ENCODE results near the gene TRMT2B. TPM values are rescaled to one million over a fixed set of nuclear protein-coding genes. Genes with fewer than 3 reads are reported as not detected.
"Not testable (repeated sequence)": the region's sequence is repeated elsewhere in the genome, so short reads cannot be mapped to it uniquely, and the experiment has no call there.

TRMT2B gene
- total RNA-seq, 4 donors from 2014 or later = 12.5 to 23.7 (median 14.6) TPM

- WGBS, 2 donors = 42 to 53% methylated on average over 7 to 8 of the region's 8 CpGs
Measured at GRCh38 chrX:101079736-101080270, 27.9 kb upstream of the TRMT2B start.

DNA sequence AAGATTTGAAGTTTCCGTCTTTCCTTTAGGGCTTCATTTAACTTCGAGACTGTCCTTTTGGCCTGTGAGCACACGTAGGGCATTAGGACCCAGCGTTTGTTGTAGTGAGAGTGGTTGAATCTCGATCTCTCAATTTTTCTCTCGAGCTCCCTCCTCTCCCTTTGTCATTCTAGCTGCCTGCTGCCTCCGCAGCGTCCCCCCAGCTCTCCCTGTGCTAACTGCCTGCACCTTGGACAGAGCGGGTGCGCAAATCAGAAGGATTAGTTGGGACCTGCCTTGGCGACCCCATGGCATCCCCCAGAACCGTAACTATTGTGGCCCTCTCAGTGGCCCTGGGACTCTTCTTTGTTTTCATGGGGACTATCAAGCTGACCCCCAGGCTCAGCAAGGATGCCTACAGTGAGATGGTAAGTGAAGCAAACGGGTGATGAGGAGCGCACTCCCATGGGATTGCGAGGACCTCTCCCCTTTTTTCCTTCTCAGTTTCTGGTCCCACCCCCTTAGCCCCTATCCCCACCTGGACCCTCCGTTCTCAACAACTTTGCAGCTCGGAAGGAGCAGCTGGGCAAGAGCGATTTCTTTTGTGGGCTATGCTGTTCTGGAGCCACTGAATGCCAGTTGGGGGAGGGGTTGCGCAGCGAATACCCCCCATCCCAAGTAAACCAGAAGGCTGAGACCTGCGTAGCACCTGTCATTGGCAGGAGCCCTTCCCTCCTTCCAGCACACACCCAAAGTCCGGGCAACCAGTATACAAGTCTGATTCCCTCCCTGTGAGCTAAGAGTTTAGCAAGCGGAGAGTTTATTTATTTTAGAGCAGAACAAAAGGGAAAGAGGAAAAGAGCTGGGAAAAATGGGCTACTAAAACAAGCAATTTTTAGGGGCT, 27.0 kb upstream of the TRMT2B start, which contains the start of gene TMEM35A:
Gene TMEM35A (plus strand): TSS at position 164 of the 883 bp plus-strand sequence. CDS start 124 bp downstream, at position 288.
- no peak for DNase-seq (ENCODE audit: low spot score in 2 of 2)
- WGBS, 2 donors = 7 to 27% methylated on average over 18 to 23 of the region's 23 CpGs
- intact Hi-C loops (cut with DNase I; ENCODE audit: low total_unique reads) = no loop called here
- no peak within 1 kb of the TSS for H3K4me3 ChIP-seq (ENCODE audit: low read depth, poor library complexity, severe bottlenecking)
- TF ChIP-seq CTCF (IDR thresholded peaks at IDR 0.05) (no peak), POLR2A (IDR thresholded peaks at IDR 0.05) (no peak)

More at GRCh38 chrX:101079736-101080270, 27.9 kb upstream of the TRMT2B start:
- TF ChIP-seq CTCF (IDR thresholded peaks at IDR 0.05) = no peak
- TF ChIP-seq POLR2A (IDR thresholded peaks at IDR 0.05) = no peak
- intact Hi-C loops (cut with DNase I; ENCODE audit: low total_unique reads) = no loop called here
- no peak overlapping the region for H3K4me3 ChIP-seq (ENCODE audit: low read depth, poor library complexity, severe bottlenecking)
- DNase-seq (ENCODE audit: low spot score in 2 of 2) = no peak

- H3K4me3 ChIP-seq (ENCODE audit: low read depth, poor library complexity, severe bottlenecking) = no peak overlapping the region
- intact Hi-C loops (cut with DNase I; ENCODE audit: low total_unique reads) = no loop called here
- DNase-seq (ENCODE audit: low spot score in 2 of 2) = no peak
- TF ChIP-seq POLR2A (IDR thresholded peaks at IDR 0.05) (no peak), CTCF (IDR thresholded peaks at IDR 0.05) (no peak)
- 64% methylated on average over 3 of the region's 3 CpGs for WGBS, 2 donors
Measured at GRCh38 chrX:101071582-101071981, 19.7 kb upstream of the TRMT2B start.

DNA sequence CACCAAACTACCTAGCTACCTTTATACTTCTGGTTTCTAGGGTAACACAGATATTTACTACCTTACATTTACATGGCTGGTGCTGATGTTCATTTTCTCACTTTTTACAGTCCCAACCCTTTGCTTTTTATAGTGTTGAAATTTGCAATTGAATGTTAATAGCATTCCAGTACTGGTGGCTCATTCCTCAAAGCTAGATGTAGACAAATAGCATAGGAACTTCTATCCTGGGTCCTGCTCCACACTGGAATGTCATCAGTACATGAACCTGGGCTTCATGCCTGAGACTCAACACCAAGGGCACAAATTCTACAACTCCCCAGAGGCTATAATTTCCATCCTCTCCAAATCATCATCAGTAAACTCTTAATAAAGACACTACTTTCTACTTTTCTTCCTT, 10.3 kb upstream of the TRMT2B start:
- TF ChIP-seq CTCF (IDR thresholded peaks at IDR 0.05) (no peak), POLR2A (IDR thresholded peaks at IDR 0.05) (no peak)
- DNase-seq (ENCODE audit: low spot score in 2 of 2) = no peak
- intact Hi-C loops (cut with DNase I; ENCODE audit: low total_unique reads) = no loop called here
- H3K4me3 ChIP-seq (ENCODE audit: low read depth, poor library complexity, severe bottlenecking) = no peak overlapping the region

- no peak for DNase-seq (ENCODE audit: low spot score in 2 of 2)
- TF ChIP-seq CTCF (IDR thresholded peaks at IDR 0.05) (no peak), POLR2A (IDR thresholded peaks at IDR 0.05) (no peak)
- H3K4me3 ChIP-seq (ENCODE audit: low read depth, poor library complexity, severe bottlenecking) = no peak overlapping the region
- intact Hi-C loops (cut with DNase I; ENCODE audit: low total_unique reads) = no loop called here
- WGBS, 2 donors = 71 to 78% methylated on average over 3 of the region's 3 CpGs
Measured at GRCh38 chrX:101057093-101057714, 5.3 kb upstream of the TRMT2B start.

DNA sequence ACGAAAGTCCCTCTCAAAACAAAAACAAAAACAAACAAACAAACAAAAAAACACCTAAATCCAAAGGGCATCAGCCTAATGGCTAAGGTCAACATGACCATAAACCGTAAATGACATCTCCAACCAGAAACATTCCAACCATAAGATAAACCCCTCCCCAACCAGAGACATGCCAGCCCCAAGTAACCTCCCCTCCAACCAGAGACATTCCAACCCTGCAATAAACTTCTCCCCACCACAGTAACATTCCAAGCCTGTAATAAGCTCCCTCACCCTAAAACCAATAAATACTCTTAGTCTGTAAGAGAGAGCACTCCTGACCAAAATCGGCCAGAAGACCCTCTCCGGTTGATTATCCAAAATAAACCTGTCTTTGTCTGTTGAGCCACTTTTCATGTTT, 4.6 kb upstream of the TRMT2B start:
- 78 to 90% methylated on average over 4 of the region's 4 CpGs for WGBS, 2 donors
- DNase-seq (ENCODE audit: low spot score in 2 of 2) = not testable (repeated sequence)

More for the DNA sequence above, 4.6 kb upstream of the TRMT2B start:
- intact Hi-C loops (cut with DNase I; ENCODE audit: low total_unique reads); H3K4me3 ChIP-seq (ENCODE audit: low read depth, poor library complexity, severe bottlenecking): not testable (repeated sequence)
